Activated B cell treated with CpG ODN at 0.5 μM for 24 hours (primary cell): ENCODE results near the gene SLC10A7. TPM values are rescaled to one million over a fixed set of nuclear protein-coding genes. Genes with fewer than 3 reads are reported as not detected.

Experiments
- ATAC-seq: fragments of 200-7000 bp; cut with Tn5 transposase; one replicate; pipeline ENCODE4 v1.10.0; 2021; ENCODE audit warnings: low read depth, mild to moderate bottlenecking, moderate library complexity
- CTCF ChIA-PET: fragments of 350-600 bp; sonication (Branson Sonifier 250); formaldehyde crosslinking; loops from one replicate; lab custom pipeline; 2021; ENCODE audit warnings: antibody characterized with exemption; lab: Charles Lee
- POLR2A ChIA-PET: fragments of 350-600 bp; sonication (Branson Sonifier 250); formaldehyde crosslinking; loops from one replicate; lab custom pipeline; 2021; ENCODE audit warnings: antibody characterized with exemption; lab: Charles Lee
- DNase-seq: peaks from one replicate; pipeline ENCODE4 v3.0.0; 2022
- H3K27ac Mint-ChIP-seq: one replicate; pipeline ENCODE4 v1.8.0; 2020; ENCODE audit warnings: mixed read lengths
- H3K27me3 Mint-ChIP-seq: one replicate; pipeline ENCODE4 v1.8.0; 2021; ENCODE audit warnings: mixed read lengths
- H3K36me3 Mint-ChIP-seq: one replicate; pipeline ENCODE4 v1.8.0; 2021; ENCODE audit warnings: low read depth, mixed read lengths
- H3K4me1 Mint-ChIP-seq: one replicate; pipeline ENCODE4 v1.8.0; 2021; ENCODE audit warnings: mixed read lengths
- H3K4me3 Mint-ChIP-seq: one replicate; pipeline ENCODE4 v1.8.0; 2020; ENCODE audit warnings: mild to moderate bottlenecking, mixed read lengths
- H3K9me3 Mint-ChIP-seq: one replicate; pipeline ENCODE4 v1.8.0; 2020; ENCODE audit warnings: mixed read lengths
- intact Hi-C: fragments of 100-400 bp; cut with micrococcal nuclease; formaldehyde crosslinking; loops from one replicate; pipeline ENCODE4 v1.15.1; 2024
- total RNA-seq: library from RNA; stranded (reverse); gene quantifications from 2 replicates; pipeline ENCODE4 v1.2.3, GENCODE V29; 2022
- TF ChIP-seq, protein P1 (sequence below): fragments of 200-600 bp; IDR thresholded peaks from one replicate; pipeline ENCODE4 v1.8.0; 2022; ENCODE audit warnings: antibody characterized with exemption, mild to moderate bottlenecking

SLC10A7 gene
- total RNA-seq, 1 donor from 2014 or later = 16.3 TPM

DNA sequence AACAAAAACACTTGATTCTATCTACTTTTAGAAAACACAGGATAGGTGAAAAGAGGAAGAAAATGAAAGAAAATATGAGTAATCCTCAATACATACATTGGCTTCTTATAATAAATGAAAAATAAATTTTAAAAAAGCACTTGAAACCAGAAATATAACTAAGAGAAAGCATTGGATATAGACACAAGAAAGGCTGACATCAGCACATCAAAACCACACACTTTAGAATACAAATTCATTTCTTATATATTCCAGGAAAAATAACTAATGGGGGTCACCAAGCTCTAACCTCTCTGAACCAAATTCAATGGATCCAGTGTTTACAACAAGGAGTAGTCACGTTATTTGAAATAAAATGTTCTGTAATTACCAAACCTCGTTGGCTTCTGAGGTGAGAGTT is 173.9 kb downstream of the SLC10A7 start:
- DNase-seq = no peak
- Mint-ChIP-seq H3K27ac (no peak overlapping the region), H3K36me3 (no peaks in the 10 kb centered on the region), H3K9me3 (no peaks in the 10 kb centered on the region), H3K27me3 (no peaks in the 10 kb centered on the region), H3K4me1 (peaks cover 5% of the 10 kb centered on the region), H3K4me3 (no peak overlapping the region)
- ChIA-PET POLR2A (no interaction called here), CTCF (no interaction called here)
- intact Hi-C loops = loop anchor here (10.0 kb wide), 2 partner anchors 177 to 1517 kb away; partner anchors contain the start of gene SLC10A7
- ATAC-seq = no peak
- TF ChIP-seq, protein P1, sequence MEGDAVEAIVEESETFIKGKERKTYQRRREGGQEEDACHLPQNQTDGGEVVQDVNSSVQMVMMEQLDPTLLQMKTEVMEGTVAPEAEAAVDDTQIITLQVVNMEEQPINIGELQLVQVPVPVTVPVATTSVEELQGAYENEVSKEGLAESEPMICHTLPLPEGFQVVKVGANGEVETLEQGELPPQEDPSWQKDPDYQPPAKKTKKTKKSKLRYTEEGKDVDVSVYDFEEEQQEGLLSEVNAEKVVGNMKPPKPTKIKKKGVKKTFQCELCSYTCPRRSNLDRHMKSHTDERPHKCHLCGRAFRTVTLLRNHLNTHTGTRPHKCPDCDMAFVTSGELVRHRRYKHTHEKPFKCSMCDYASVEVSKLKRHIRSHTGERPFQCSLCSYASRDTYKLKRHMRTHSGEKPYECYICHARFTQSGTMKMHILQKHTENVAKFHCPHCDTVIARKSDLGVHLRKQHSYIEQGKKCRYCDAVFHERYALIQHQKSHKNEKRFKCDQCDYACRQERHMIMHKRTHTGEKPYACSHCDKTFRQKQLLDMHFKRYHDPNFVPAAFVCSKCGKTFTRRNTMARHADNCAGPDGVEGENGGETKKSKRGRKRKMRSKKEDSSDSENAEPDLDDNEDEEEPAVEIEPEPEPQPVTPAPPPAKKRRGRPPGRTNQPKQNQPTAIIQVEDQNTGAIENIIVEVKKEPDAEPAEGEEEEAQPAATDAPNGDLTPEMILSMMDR = no peak

DNA sequence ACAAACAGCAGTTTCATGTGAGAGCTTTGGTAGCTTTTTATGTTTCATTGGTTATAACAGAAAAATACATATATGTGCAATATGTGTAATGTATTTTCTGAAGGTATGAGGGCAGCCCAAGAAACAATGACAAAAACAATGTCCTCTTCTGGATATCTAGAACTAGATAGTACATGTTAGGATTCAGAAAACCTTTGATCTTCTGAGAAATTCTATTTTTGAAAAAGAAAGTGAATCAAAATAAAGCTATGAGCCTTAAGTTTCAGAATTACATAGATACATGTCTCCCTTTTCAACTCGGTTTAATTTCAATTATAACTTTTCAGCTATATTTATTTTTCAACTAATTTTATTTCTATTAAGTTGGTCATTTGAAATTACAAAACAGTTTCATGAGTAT is 175.5 kb downstream of the SLC10A7 start:
- intact Hi-C loops = loop anchor here (10.0 kb wide), 2 partner anchors 179 to 1519 kb away; partner anchors contain the start of gene SLC10A7
- POLR2A ChIA-PET = no interaction called here
- Mint-ChIP-seq H3K4me3 (no peak overlapping the region), H3K36me3 (no peaks in the 10 kb centered on the region), H3K27ac (no peak overlapping the region), H3K27me3 (no peaks in the 10 kb centered on the region), H3K4me1 (peaks cover 5% of the 10 kb centered on the region), H3K9me3 (no peaks in the 10 kb centered on the region)
- CTCF ChIA-PET = interaction anchor here (6.5 kb wide), 1 partner anchor 751 kb away, joined by 58 read pairs; no protein-coding TSS in a partner anchor
- no peak for DNase-seq
- no peak for ATAC-seq
- TF ChIP-seq, protein P1 = no peak

DNA sequence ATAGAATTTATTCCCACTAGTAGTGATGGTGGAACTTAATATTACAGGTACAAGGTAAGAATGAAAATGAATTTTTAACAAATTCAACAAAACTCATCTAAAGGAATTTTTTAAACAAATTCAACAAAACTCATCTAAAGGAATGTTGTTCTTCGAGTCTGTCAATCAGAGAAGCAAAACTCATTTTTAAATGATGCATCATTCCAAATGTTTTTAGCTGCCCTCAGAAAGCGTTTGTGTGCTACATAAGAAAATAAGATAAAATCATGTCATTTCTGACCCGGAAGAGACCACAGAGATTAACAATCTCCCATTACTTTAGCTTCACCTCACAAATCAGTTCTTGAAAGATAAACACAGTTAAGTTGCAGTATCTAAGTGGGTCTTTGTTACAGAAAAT is 178.0 kb downstream of the SLC10A7 start:
- Mint-ChIP-seq H3K4me1 (peaks cover 5% of the 10 kb centered on the region), H3K36me3 (no peaks in the 10 kb centered on the region), H3K27me3 (no peaks in the 10 kb centered on the region), H3K4me3 (no peak overlapping the region), H3K9me3 (no peaks in the 10 kb centered on the region), H3K27ac (no peak overlapping the region)
- DNase-seq (no peak), ATAC-seq (no peak)
- ChIA-PET POLR2A (no interaction called here), CTCF (interaction anchor here (1.2 to 6.5 kb wide), 4 partner anchors 24 to 753 kb away, joined by 3 to 58 read pairs (median 3); no protein-coding TSS in a partner anchor)
- TF ChIP-seq, protein P1 = no peak
- intact Hi-C loops = loop anchor here (2.0 to 10.0 kb wide), 7 partner anchors 181 to 1521 kb away; partner anchors contain the start of genes POU4F2 and SLC10A7

DNA sequence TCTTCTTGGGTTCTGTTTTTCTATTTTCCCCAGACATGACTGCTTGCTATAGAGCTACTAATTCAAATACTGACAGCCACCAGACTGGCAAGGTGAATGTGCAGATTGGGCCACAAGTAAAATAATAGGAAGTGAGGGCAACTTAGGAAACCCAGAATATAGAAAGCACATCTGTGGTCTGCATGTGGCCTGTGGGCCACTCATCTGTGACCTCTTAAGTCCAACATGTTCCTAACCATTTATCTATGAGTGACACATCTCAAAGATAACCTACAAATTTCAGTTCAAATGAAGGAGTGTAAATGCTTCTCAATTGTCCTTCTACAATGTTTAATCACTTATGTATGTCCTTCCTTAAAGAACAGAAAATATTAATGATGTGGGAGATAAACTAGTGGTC is 178.5 kb downstream of the SLC10A7 start:
- intact Hi-C loops = loop anchor here (2.0 to 10.0 kb wide), 7 partner anchors 182 to 1522 kb away; partner anchors contain the start of genes POU4F2 and SLC10A7
- Mint-ChIP-seq H3K27ac (no peak overlapping the region), H3K9me3 (no peaks in the 10 kb centered on the region), H3K36me3 (no peaks in the 10 kb centered on the region), H3K4me3 (no peak overlapping the region), H3K4me1 (peaks cover 5% of the 10 kb centered on the region), H3K27me3 (no peaks in the 10 kb centered on the region)
- no peak for DNase-seq
- TF ChIP-seq, protein P1 = no peak
- ChIA-PET CTCF (interaction anchor here (0.6 to 6.5 kb wide), 7 partner anchors 10 to 754 kb away, joined by 3 to 58 read pairs (median 3); no protein-coding TSS in a partner anchor), POLR2A (no interaction called here)
- peak; percentile 34 for ATAC-seq

DNA sequence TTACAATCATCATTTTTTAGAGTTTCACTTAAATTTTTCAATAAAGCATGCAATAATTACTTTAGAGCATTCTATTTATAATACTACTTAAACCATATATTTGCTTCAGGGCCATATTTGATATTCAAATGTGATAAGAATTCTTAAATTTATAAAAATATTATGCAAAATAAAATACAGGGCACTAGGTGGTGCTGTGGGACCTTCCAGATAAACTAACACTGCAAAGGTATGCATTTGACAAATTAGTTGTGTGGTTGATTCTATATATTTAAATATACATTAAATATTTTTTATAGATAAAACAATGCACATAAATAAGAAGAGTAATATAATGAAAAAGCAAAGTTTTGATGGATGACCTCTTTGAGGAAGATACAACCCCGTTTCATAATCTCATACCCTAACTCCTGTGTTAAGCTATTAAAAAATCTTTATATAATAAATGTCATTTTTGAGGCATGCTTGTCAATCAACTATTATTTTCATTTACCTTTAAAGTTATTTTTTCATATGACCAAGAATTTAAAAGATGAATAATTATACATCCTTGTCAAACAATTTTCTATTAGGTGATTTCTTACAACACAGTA is 179.0 kb downstream of the SLC10A7 start:
- no peak overlapping the region for H3K4me3 Mint-ChIP-seq
- H3K27ac Mint-ChIP-seq = no peak overlapping the region
- H3K4me1 Mint-ChIP-seq = peaks cover 5% of the 10 kb centered on the region
- DNase-seq (no peak), ATAC-seq (no peak)
- intact Hi-C loops = loop anchor here (1.0 to 10.0 kb wide), 9 partner anchors 182 to 1522 kb away; partner anchors contain the start of genes POU4F2 and SLC10A7
- TF ChIP-seq, protein P1 = no peak
- H3K9me3 Mint-ChIP-seq = no peaks in the 10 kb centered on the region
- CTCF ChIA-PET = interaction anchor here (0.6 to 6.5 kb wide), 7 partner anchors 10 to 754 kb away, joined by 3 to 58 read pairs (median 3); no protein-coding TSS in a partner anchor
- no peaks in the 10 kb centered on the region for H3K36me3 Mint-ChIP-seq
- H3K27me3 Mint-ChIP-seq = no peaks in the 10 kb centered on the region
- POLR2A ChIA-PET = no interaction called here
